H1 (cell line): ENCODE data around the gene PSMB5. TPM values are rescaled to one million over a fixed set of nuclear protein-coding genes. Genes with fewer than 3 reads are reported as not detected.

Source experiments
- BACH1 ChIP-seq: IDR thresholded peaks from 2 replicates; pipeline ENCODE4 v1.6.1; 2012; ENCODE audit warnings: low read length, improper control_type of control experiment
- BCL11A ChIP-seq, 2 experiments: IDR thresholded peaks; one replicate each; pipeline ENCODE4 v1.6.1; 2011; ENCODE audit warnings: low read depth in 2 of 2, low read length in 2 of 2, mild to moderate bottlenecking in 2 of 2
- CTBP2 ChIP-seq: IDR thresholded peaks from 2 replicates; pipeline ENCODE4 v1.7.0; 2011; ENCODE audit warnings: borderline replicate concordance, mild to moderate bottlenecking, moderate library complexity, mixed read lengths, low read length; ENCODE audit not compliant: insufficient read depth, insufficient read length
- CTCF ChIP-seq, 3 experiments: IDR thresholded peaks; 1 replicate in 2 of 3; 2 replicates in 1 of 3; pipeline versions ENCODE4 v1.5.1 to v1.6.1; 2011; ENCODE audit warnings: low read length in 3 of 3, mild to moderate bottlenecking in 3 of 3, inconsistent platforms in 2 of 3, low read depth in 1 of 3, moderate library complexity in 1 of 3; ENCODE audit not compliant: insufficient read depth in 1 of 3; ENCODE audit errors: control extremely low read depth in 1 of 3
- E2F6 ChIP-seq: IDR thresholded peaks from 2 replicates; pipeline ENCODE4 v1.6.1; 2012; ENCODE audit warnings: inconsistent platforms
- HDAC6 ChIP-seq: IDR thresholded peaks from one replicate; pipeline ENCODE4 v1.7.1; 2012; ENCODE audit warnings: low read depth, mild to moderate bottlenecking, inconsistent platforms, low read length, moderate library complexity
- KDM4A ChIP-seq: IDR thresholded peaks from one replicate; pipeline ENCODE4 v1.7.1; 2012; ENCODE audit warnings: low read depth, mild to moderate bottlenecking, moderate library complexity, low read length, inconsistent platforms; ENCODE audit not compliant: severe bottlenecking
- KDM5A ChIP-seq: fragments of 200-600 bp; IDR thresholded peaks from 2 replicates; pipeline ENCODE4 v1.7.1; 2012; ENCODE audit warnings: mild to moderate bottlenecking, low read length, inconsistent platforms, mixed read lengths
- NRF1 ChIP-seq: IDR thresholded peaks from 2 replicates; pipeline ENCODE4 v1.6.1; 2011; ENCODE audit warnings: mild to moderate bottlenecking, low read depth, low read length, improper control_type of control experiment
- PHF8 ChIP-seq: fragments of 200-600 bp; sonication (generic); conservative IDR thresholded peaks from 2 replicates; pipeline ENCODE4 v1.7.1; 2012; ENCODE audit warnings: low read depth, mild to moderate bottlenecking, inconsistent platforms, low read length, moderate library complexity
- POLR2AphosphoS5 ChIP-seq: IDR thresholded peaks from 2 replicates; pipeline ENCODE4 v1.6.1; 2011; ENCODE audit warnings: low read depth, low read length
- RXRA ChIP-seq: IDR thresholded peaks from 2 replicates; pipeline ENCODE4 v1.6.1; 2011; ENCODE audit warnings: low read depth, mild to moderate bottlenecking, low read length, moderate library complexity; ENCODE audit not compliant: insufficient read depth
- SAP30 ChIP-seq: fragments of 300-600 bp; sonication (generic); IDR thresholded peaks from 2 replicates; pipeline ENCODE4 v1.7.1; 2012; ENCODE audit warnings: low read length, moderate library complexity, mild to moderate bottlenecking, inconsistent platforms; ENCODE audit not compliant: insufficient read depth, insufficient replicate concordance
- SIX5 ChIP-seq: IDR thresholded peaks from 2 replicates; pipeline ENCODE4 v1.6.1; 2011; ENCODE audit warnings: mild to moderate bottlenecking, low read depth, low read length
- SP1 ChIP-seq: IDR thresholded peaks from 2 replicates; pipeline ENCODE4 v1.6.1; 2011; ENCODE audit warnings: low read depth, low read length
- SP4 ChIP-seq: IDR thresholded peaks from 2 replicates; pipeline ENCODE4 v1.6.1; 2012; ENCODE audit warnings: low read length, inconsistent platforms
- TAF7 ChIP-seq: optimal IDR thresholded peaks from 2 replicates; pipeline ENCODE3; 2011; ENCODE audit warnings: low read depth, mild to moderate bottlenecking, inconsistent platforms, low read length, moderate library complexity, borderline replicate concordance
- TCF12 ChIP-seq: IDR thresholded peaks from 2 replicates; pipeline ENCODE4 v1.6.1; 2011; ENCODE audit warnings: low read depth, mild to moderate bottlenecking, low read length
- USF2 ChIP-seq: IDR thresholded peaks from 2 replicates; pipeline ENCODE4 v1.6.1; 2011; ENCODE audit warnings: low read length, improper control_type of control experiment
- YY1 ChIP-seq: IDR thresholded peaks from 2 replicates; pipeline ENCODE4 v1.6.1; 2011; ENCODE audit warnings: low read depth, mild to moderate bottlenecking, low read length
- polyA plus RNA-seq, 7 experiments: library from polyadenylated mRNA; depleted of rRNA in 3 of 7; stranded (reverse) in 5 of 7; unstranded in 2 of 7; fragments of >200 nt in 5 of 7; fragments of 200-250 nt in 2 of 7; gene quantifications; 1 replicate in 5 of 7; 2 replicates in 1 of 7; 4 replicates in 1 of 7; pipeline versions ENCODE4 v1.2.1 to v1.2.3, GENCODE V29; 2011 to 2013; ENCODE audit warnings: missing spikeins in 2 of 7, mixed read lengths in 2 of 7
- total RNA-seq: library from RNA; stranded (reverse); fragmentation: NEBNext Ultra II Directional; extraction: Animal tissue kit (Norgen Biotek cat#: 25700); gene quantifications from 2 replicates; pipeline ENCODE4 v1.2.1, GENCODE V29; 2021

The PSMB5 gene
- total and polyA plus RNA-seq, 2 of the 8 experiments (the other 6 are each of a cell fraction or from before 2014, with no cell fraction given), result 254 to 510 TPM

- no peak for TF ChIP-seq PHF8
- TF ChIP-seq SP1, result no peak
- no peak for TF ChIP-seq CTBP2
- no peak for TF ChIP-seq RXRA
- TF ChIP-seq SIX5, result no peak
- no peak for TF ChIP-seq YY1
- TF ChIP-seq TCF12, result no peak
- peak; percentile 80 for TF ChIP-seq BACH1
- peak; percentile 69 to 82 (median 77) for TF ChIP-seq CTCF (IDR thresholded peaks at IDR 0.05; ENCODE audit: control extremely low read depth in 1 of 3, insufficient read depth in 1 of 3, low read depth in 1 of 3, low read length in 3 of 3)
- TF ChIP-seq POLR2AphosphoS5, result no peak
- no peak for TF ChIP-seq KDM5A
- TF ChIP-seq E2F6, result no peak
- TF ChIP-seq NRF1, result no peak
- TF ChIP-seq KDM4A, result no peak
- no peak for TF ChIP-seq BCL11A (IDR thresholded peaks at IDR 0.05; ENCODE audit: low read depth in 2 of 2, low read length in 2 of 2)
- TF ChIP-seq USF2, result no peak
- no peak for TF ChIP-seq HDAC6
- no peak for TF ChIP-seq TAF7
- TF ChIP-seq SAP30, result peak; percentile 37
- TF ChIP-seq SP4, result no peak
Observed at GRCh38 chr14:23056145-23056955, 21.6 kb upstream of the PSMB5 start (continued).
